Measurements from ENCODE around the gene EPHX1. TPM values are rescaled to one million over a fixed set of nuclear protein-coding genes. Genes with fewer than 3 reads are reported as not detected.

The EPHX1 gene
- polyA plus RNA-seq, 1 donor, result 51.2 TPM

DNA sequence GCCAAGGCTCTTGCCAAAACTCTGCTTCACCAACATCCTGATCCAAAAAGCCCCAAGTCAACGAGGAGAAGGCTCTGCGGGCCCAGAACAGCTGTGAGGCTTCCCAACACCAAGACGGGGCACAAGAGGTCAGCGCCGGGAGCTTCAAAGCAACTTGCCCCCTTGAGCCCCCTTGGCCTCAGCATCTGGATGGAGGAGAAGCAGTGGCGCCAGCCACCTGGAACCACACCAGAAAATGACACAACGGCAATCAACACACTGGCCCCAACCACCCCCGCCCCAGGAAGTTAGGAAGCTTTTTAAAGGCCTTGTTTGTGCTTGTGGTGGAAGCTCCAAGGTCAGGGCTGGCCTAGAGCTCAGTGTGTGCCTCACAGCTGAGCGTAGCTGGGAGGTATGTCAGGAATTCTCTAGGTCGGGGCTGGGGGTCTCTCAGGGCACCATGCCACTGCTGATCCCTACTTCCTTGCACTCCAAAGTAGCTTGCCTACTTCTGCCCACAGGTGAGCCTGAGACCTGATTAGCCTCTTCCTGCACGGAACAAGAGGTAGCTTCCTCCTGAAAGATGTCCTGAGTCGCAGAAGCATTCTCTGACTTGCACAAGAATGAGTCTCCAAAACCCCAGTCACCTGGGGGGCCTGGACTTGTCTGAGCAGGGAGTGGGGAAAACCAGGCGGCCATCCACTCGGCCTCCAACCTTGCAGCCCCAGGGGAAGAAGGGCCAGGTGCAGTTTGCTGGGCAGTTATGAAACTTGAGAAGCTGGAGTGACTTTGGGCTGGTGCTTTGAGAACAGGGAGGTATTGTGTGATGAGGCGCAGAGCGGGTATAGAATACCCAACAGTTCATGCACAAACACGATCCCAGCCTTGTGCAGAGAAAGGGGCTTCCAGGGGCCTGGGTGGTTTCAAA lies 42.0 kb upstream of the EPHX1 start:
- DNase-seq, result no peak
- Histone ChIP-seq H3K27ac (ENCODE audit: low read length) (no peak overlapping the region), H3K27me3 (ENCODE audit: control insufficient read depth, insufficient read depth, low read length) (no peaks in the 10 kb centered on the region), H3K36me3 (ENCODE audit: control insufficient read depth, insufficient read depth, low read length) (no peaks in the 10 kb centered on the region), H3K4me1 (ENCODE audit: control insufficient read depth, insufficient read depth, low read length) (peaks cover 7% of the 10 kb centered on the region), H3K9me3 (ENCODE audit: control insufficient read depth, low read depth, low read length) (no peaks in the 10 kb centered on the region), H3K4me3 (ENCODE audit: low read length) (no peak overlapping the region)
- WGBS (ENCODE audit: insufficient coverage, low lambda C conversion rate), result no CpG with 5 or more reads among the region's 17 CpGs

DNA sequence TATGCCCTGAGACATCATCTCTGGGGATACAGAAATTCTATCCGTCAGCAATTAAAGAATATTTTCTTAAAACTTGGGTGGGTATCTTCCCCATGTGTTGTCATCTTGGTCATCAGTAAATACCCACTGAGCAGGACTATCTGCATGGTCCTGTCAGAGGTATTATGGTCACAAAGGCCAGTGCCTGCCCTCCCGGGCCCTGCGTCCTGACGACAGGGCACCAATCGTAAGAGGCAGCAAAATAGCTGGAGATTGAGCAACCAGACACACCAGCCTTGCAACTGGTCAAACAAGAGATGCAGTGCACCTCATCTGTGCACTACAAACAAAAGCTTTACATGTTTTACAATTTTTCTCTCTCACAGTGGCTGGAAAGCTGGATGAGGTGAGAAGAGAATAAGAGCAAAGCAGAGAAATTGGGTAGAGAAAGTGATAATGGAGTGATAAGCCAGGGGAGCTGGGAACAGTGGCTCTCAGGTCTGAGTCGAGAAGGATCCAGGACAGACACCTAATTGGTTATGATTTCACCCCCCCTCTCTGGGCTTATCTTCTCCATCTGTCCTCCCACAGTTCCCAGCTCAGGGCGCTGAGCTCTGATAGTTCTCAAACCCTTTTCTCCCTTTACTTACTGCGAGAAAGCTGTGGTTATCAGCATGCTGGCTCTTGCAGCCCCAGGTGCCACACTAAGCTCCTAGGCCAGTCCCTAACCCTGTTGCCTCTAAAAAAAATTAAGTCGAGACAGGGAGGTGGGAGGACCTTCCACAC lies 41.1 kb upstream of the EPHX1 start:
- WGBS (ENCODE audit: insufficient coverage, low lambda C conversion rate), result no CpG with 5 or more reads among the region's 9 CpGs
- DNase-seq, result no peak
- Histone ChIP-seq H3K27me3 (ENCODE audit: control insufficient read depth, insufficient read depth, low read length) (no peaks in the 10 kb centered on the region), H3K36me3 (ENCODE audit: control insufficient read depth, insufficient read depth, low read length) (no peaks in the 10 kb centered on the region), H3K9me3 (ENCODE audit: control insufficient read depth, low read depth, low read length) (no peaks in the 10 kb centered on the region), H3K27ac (ENCODE audit: low read length) (no peak overlapping the region), H3K4me1 (ENCODE audit: control insufficient read depth, insufficient read depth, low read length) (peaks cover 9% of the 10 kb centered on the region), H3K4me3 (ENCODE audit: low read length) (no peak overlapping the region)

DNA sequence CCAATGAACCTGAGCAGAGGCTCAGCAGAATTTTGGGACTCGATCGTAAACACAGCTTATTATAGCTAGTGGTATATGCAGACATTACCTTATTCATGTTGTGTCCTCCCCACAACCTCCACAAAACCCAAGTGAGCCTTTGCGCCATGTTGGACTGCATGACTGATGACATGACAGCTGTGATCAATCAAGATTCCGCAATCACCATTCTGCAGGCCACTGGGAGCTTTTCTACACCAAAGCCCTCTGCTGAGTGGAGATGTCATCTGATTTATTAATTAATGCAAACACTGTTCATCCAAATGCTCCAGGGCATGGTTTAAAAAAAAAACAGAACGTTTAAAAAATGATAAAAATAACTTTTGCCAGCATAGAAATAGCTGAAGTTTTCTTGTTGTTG lies 40.2 kb upstream of the EPHX1 start:
- no peaks in the 10 kb centered on the region for H3K36me3 ChIP-seq (ENCODE audit: control insufficient read depth, insufficient read depth, low read length)
- H3K27me3 ChIP-seq (ENCODE audit: control insufficient read depth, insufficient read depth, low read length), result no peaks in the 10 kb centered on the region
- H3K4me3 ChIP-seq (ENCODE audit: low read length), result no peak overlapping the region
- no peak overlapping the region for H3K27ac ChIP-seq (ENCODE audit: low read length)
- no CpG with 5 or more reads among the region's 5 CpGs for WGBS (ENCODE audit: insufficient coverage, low lambda C conversion rate)
- DNase-seq, result no peak
- H3K4me1 ChIP-seq (ENCODE audit: control insufficient read depth, insufficient read depth, low read length), result peaks cover 9% of the 10 kb centered on the region
- H3K9me3 ChIP-seq (ENCODE audit: control insufficient read depth, low read depth, low read length), result no peaks in the 10 kb centered on the region

DNA sequence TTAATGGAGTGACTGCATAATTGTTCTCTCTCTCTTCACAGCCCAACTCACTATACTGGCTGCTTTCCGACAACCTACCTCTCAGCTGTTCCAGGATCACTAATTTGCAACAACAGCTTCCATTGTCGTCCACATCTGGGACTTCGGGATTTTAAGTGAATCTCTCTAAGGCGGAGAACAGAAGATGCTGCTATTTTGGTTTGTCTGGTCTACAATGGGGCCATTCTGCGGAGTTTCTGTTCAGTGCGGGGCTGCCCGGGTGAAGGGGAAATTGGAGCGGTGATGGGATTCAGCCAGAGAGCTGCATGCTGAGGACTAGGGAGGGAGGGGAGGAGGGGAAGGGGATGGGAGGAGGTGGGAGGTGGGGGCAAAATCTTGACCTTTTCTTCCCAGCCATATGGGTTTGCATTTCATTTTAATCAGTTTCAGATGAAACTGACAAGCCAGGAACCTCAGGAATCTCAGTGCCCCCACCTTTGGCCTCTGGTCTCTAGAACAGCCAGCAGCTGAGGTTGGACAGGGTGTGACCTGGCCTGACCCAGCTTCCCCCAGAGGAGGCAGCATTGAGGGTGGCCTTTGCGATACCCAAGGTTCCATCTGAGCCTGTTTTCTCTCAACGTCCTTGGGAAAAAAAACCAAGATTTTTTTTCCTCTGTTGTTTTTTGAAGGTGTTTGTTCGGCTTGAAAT lies 39.2 kb upstream of the EPHX1 start:
- H3K27ac ChIP-seq (ENCODE audit: low read length), result no peak overlapping the region
- H3K9me3 ChIP-seq (ENCODE audit: control insufficient read depth, low read depth, low read length), result no peaks in the 10 kb centered on the region
- 60% methylated on average over 1 of the region's 11 CpGs for WGBS (ENCODE audit: insufficient coverage, low lambda C conversion rate)
- H3K27me3 ChIP-seq (ENCODE audit: control insufficient read depth, insufficient read depth, low read length), result no peaks in the 10 kb centered on the region
- no peaks in the 10 kb centered on the region for H3K36me3 ChIP-seq (ENCODE audit: control insufficient read depth, insufficient read depth, low read length)
- H3K4me1 ChIP-seq (ENCODE audit: control insufficient read depth, insufficient read depth, low read length), result peaks cover 9% of the 10 kb centered on the region
- DNase-seq, result no peak
- H3K4me3 ChIP-seq (ENCODE audit: low read length), result no peak overlapping the region

DNA sequence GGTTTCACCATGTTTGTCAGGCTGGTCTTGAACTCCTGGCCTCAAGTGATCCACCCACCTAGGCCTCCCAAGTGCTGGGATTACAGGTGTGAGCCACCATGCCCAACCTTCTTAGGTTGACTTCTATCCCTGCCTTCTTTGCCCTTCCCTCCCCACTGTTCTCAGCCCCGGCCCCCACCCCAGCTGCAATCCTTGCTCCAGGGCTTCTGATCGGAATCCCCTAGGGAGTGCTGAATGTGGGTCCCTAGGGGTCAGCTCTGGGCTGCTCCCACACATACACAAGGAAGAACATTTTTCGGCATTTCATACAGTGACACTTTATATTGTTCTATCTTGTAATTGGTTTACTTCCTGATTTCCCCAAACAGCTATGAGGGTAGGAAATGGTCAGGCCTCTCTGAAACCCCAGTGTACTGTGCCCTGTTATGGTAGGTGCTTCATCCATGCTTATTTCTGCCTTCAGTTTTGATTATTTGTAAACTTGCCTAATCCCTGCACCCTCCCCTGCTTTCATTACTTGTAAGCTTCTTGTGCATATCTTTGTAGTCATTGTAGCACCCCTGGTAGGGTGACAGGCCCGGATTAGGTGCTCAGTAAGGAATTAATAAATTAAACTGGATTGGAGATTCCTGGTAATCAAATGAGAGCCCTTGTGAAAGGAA lies 38.1 kb upstream of the EPHX1 start:
- no peaks in the 10 kb centered on the region for H3K36me3 ChIP-seq (ENCODE audit: control insufficient read depth, insufficient read depth, low read length)
- no peak for DNase-seq
- peak overlapping the region; percentile 6 for H3K27ac ChIP-seq (ENCODE audit: low read length)
- H3K4me3 ChIP-seq (ENCODE audit: low read length), result no peak overlapping the region
- H3K9me3 ChIP-seq (ENCODE audit: control insufficient read depth, low read depth, low read length), result no peaks in the 10 kb centered on the region
- 92% methylated on average over 2 of the region's 4 CpGs for WGBS (ENCODE audit: insufficient coverage, low lambda C conversion rate)
- H3K4me1 ChIP-seq (ENCODE audit: control insufficient read depth, insufficient read depth, low read length), result peaks cover 9% of the 10 kb centered on the region
- H3K27me3 ChIP-seq (ENCODE audit: control insufficient read depth, insufficient read depth, low read length), result no peaks in the 10 kb centered on the region

DNA sequence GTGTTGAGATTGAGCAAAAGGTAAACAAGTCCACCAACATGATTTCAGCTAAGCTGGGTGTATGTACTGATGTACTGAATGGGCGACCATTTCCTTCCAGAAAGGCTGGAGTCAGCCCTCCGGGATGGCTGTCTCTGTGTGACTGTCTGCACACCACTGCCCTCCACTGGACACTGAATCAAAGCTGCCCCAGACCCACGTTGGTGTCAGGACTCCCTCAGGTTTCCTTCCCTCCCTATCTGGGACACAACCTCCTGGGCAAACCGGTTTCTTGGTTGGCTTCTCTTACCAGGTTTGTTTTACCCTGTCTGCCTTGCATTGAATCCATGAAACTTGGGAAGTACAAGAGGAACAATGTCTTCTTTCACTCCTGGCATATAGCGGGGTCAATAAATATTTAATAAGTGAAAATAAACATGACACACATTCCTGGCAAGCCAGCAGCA lies 37.6 kb upstream of the EPHX1 start:
- no peak overlapping the region for H3K4me3 ChIP-seq (ENCODE audit: low read length)
- H3K4me1 ChIP-seq (ENCODE audit: control insufficient read depth, insufficient read depth, low read length), result peaks cover 9% of the 10 kb centered on the region

DNA sequence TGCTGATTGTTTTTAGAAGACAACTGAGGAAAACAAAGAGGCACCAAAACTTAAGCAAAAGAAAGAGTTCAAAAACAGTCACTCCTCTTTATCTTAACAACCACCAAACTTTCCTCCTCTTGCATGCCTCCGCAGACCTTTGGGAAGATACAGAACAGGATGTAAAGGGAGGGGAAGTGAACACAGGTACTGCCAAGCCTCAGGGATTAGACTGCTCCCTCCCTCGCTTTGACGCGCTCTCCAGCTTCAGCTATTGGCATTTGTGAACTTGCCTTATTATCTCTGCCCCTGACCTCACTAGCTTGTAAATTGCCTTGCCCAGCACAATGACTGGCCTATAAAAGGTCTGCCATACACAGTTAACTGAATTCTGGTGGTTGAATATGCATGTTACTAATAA lies 37.1 kb upstream of the EPHX1 start:
- no peak overlapping the region for H3K27ac ChIP-seq (ENCODE audit: low read length)
- WGBS (ENCODE audit: insufficient coverage, low lambda C conversion rate), result no CpG with 5 or more reads among the region's 4 CpGs
- H3K4me1 ChIP-seq (ENCODE audit: control insufficient read depth, insufficient read depth, low read length), result peaks cover 7% of the 10 kb centered on the region
- no peak overlapping the region for H3K4me3 ChIP-seq (ENCODE audit: low read length)
- H3K36me3 ChIP-seq (ENCODE audit: control insufficient read depth, insufficient read depth, low read length), result no peaks in the 10 kb centered on the region
- DNase-seq, result peak in 1 of 2 donors; percentile 34
- H3K9me3 ChIP-seq (ENCODE audit: control insufficient read depth, low read depth, low read length), result no peaks in the 10 kb centered on the region
- no peaks in the 10 kb centered on the region for H3K27me3 ChIP-seq (ENCODE audit: control insufficient read depth, insufficient read depth, low read length)

More for the DNA sequence above, 37.6 kb upstream of the EPHX1 start:
- no CpG with 5 or more reads among the region's 5 CpGs for whole genome bisulfite sequencing (ENCODE audit: insufficient coverage, low lambda C conversion rate)
- Histone ChIP-seq H3K27me3 (ENCODE audit: control insufficient read depth, insufficient read depth, low read length) (no peaks in the 10 kb centered on the region), H3K9me3 (ENCODE audit: control insufficient read depth, low read depth, low read length) (no peaks in the 10 kb centered on the region), H3K36me3 (ENCODE audit: control insufficient read depth, insufficient read depth, low read length) (no peaks in the 10 kb centered on the region), H3K27ac (ENCODE audit: low read length) (no peak overlapping the region)
- peak; percentile 84 to 88 for DNase-seq

DNA sequence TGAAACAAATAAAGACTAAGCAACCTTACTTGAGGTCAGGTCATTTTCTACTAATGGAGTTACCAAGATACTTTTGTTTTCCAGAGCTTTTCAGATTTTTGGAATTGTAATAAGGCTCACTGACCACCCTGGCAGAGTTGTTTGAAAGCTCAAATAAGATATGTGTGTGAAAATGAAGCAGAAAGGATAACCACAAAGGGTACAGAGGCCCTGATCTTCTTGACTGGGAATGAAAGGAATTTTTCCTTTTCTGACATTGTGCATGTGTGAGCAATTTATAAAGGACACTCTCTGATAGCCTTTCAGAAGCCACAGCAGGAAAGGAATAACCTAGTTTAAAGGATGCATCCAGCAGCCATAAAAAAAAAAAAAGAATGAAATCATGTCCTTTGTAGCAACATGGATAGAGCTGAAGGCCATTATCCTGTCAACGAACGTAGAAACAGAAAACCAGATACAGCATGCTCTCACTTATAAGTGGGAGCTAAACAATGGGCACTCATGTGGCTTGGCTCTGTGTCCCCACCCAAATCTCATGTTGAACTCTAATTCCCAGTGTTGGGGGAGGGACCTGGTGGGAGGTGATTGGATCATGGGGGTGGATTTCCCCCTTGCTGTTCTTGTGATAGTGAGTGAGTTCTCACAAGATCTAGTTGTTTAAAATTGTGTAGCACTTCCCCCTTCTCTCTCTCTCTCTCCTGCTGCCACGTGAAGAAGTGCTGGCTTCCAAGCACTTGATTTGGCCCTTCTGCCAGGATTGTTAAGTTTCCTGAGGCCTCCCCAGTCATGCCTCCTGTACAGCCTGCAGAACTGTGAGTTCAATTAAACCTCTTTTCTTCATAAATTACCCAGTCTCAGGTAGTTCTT lies 35.4 kb upstream of the EPHX1 start:
- no CpG with 5 or more reads among the region's 3 CpGs for WGBS (ENCODE audit: insufficient coverage, low lambda C conversion rate)
- Histone ChIP-seq H3K27me3 (ENCODE audit: control insufficient read depth, insufficient read depth, low read length) (no peaks in the 10 kb centered on the region), H3K36me3 (ENCODE audit: control insufficient read depth, insufficient read depth, low read length) (no peaks in the 10 kb centered on the region), H3K9me3 (ENCODE audit: control insufficient read depth, low read depth, low read length) (no peaks in the 10 kb centered on the region), H3K27ac (ENCODE audit: low read length) (no peak overlapping the region), H3K4me1 (ENCODE audit: control insufficient read depth, insufficient read depth, low read length) (peaks cover 7% of the 10 kb centered on the region), H3K4me3 (ENCODE audit: low read length) (no peak overlapping the region)
- DNase-seq, result no peak

DNA sequence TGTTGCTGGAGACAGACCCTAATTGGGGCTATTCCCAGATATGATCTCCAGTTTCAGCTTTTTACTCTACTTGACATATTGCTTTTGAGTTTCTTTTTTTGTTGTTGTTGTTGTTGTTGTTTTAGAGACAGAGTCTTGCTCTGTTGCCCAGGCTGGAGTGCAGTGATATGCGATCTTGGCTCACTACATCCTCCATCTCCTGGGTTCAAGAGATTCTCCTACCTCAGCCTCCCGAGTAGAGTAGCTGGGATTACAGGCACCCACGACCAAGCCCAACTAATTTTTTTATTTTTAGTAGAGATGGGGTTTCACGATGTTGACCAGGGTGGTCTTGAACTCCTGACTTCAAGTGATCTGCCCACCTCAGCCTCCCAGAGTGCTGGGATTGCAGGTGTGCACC lies 33.6 kb upstream of the EPHX1 start:
- WGBS (ENCODE audit: insufficient coverage, low lambda C conversion rate), result no CpG with 5 or more reads among the region's 4 CpGs
- no peak overlapping the region for H3K27ac ChIP-seq (ENCODE audit: low read length)
- H3K9me3 ChIP-seq (ENCODE audit: control insufficient read depth, low read depth, low read length), result no peaks in the 10 kb centered on the region
- H3K4me3 ChIP-seq (ENCODE audit: low read length), result no peak overlapping the region
- DNase-seq, result no peak
- H3K4me1 ChIP-seq (ENCODE audit: control insufficient read depth, insufficient read depth, low read length), result peaks cover 7% of the 10 kb centered on the region
- H3K27me3 ChIP-seq (ENCODE audit: control insufficient read depth, insufficient read depth, low read length), result no peaks in the 10 kb centered on the region
- H3K36me3 ChIP-seq (ENCODE audit: control insufficient read depth, insufficient read depth, low read length), result no peaks in the 10 kb centered on the region

All from large intestine (tissue), 3 donors.